Measurements from ENCODE around the gene ARHGDIG.

DNA sequence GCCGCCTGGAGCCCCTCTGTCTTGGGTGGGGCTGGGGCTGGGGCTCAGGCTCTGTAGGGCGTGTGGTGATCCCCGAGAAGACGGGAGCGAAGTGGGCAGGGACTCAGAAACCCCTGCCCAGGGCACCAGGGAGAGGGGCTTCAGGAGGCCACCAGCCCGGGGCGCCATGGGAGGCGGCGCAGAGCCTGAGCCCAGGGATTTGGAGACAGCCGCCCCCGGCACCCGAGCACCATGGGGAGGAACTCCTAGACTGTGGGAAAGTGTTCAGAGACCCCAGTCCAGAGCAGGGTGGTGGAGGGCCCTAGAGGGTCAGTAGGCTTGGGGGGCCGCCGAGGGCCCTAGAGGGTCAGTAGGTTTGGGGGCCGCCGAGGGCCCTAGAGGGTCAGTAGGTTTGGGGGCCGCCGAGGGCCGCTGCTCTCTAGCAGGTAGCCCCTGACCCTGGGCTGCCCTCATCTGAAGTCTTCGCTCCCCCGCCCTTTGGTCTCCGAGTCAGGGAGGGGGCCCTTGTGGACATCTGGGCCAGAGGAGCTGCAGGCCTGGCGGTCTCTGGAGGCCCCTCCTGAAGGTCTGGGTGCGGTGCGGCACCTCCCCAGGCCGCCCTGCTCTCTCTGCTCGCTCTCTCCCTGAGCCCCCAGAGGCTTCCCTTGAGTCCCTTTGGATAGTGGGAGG is 734 bp downstream of the ARHGDIG start:
- TF ChIP-seq RAD21 (CRISPR knock-in tag; conservative IDR thresholded peaks at IDR 0.05 in 1 of 2, IDR thresholded peaks at IDR 0.05 in 1 of 2) (no peak), FOXM1 (IDR thresholded peaks at IDR 0.05; ENCODE audit: low read depth) (no peak), FOXM1 (CRISPR knock-in tag; IDR thresholded peaks at IDR 0.05; ENCODE audit: low read depth) (no peak), CREB1 (IDR thresholded peaks at IDR 0.05) (no peak), CREB1 (CRISPR knock-in tag; IDR thresholded peaks at IDR 0.05) (no peak)
